Measurements from ENCODE around the gene NR6A1.

NR6A1 gene

DNA sequence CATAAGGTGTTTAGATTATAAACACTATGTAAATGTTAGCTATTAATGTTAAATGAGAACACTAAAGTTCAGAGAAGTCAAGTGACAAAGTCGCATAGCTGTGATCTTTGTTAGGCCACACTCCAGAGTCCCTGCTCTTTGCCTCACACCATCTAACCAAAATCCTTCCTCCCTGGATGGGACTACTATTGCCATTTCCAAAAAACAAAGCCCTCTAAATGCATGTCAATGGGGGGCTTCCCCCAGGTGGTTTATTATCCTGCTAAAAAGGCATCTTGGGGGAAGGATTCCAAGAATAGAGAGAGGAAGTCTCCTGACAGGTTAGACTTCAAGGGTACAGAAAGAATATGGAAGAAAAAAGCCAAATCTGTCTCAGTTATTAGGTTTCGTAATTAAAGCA, 10.4 kb downstream of the NR6A1 start:
- no peak for ATAC-seq
- TF ChIP-seq ZNF70 (CRISPR knock-in tag; IDR thresholded peaks at IDR 0.05): no peak
- TF ChIP-seq CSDC2 (CRISPR knock-in tag; IDR thresholded peaks at IDR 0.05): no peak
- no peak for TF ChIP-seq TOX (CRISPR knock-in tag; IDR thresholded peaks at IDR 0.05; ENCODE audit: borderline replicate concordance)

DNA sequence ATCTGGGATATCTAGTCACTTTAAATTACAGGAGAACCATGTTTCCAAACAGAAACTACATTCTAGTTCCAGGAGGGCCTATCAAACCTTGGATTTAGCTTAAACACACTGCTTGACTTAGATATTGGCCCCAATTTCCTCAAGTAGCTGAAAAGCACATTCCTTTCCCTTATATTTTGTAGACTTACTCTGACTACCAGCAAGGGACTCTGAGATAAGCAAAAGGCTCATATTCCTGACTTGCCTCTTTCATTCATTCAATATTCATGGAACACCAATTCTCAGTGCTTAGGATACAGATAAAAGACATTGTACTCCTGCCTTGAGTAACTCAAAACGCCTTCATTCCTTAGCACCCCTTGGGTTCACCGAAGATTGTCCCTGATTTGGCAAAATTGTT, 11.8 kb downstream of the NR6A1 start:
- no peak for ATAC-seq
- TF ChIP-seq ARNTL (CRISPR knock-in tag; IDR thresholded peaks at IDR 0.05; ENCODE audit: borderline replicate concordance, low read depth): no peak
- no peak for TF ChIP-seq ESRRG (CRISPR knock-in tag; IDR thresholded peaks at IDR 0.05)
- TF ChIP-seq, protein P1, sequence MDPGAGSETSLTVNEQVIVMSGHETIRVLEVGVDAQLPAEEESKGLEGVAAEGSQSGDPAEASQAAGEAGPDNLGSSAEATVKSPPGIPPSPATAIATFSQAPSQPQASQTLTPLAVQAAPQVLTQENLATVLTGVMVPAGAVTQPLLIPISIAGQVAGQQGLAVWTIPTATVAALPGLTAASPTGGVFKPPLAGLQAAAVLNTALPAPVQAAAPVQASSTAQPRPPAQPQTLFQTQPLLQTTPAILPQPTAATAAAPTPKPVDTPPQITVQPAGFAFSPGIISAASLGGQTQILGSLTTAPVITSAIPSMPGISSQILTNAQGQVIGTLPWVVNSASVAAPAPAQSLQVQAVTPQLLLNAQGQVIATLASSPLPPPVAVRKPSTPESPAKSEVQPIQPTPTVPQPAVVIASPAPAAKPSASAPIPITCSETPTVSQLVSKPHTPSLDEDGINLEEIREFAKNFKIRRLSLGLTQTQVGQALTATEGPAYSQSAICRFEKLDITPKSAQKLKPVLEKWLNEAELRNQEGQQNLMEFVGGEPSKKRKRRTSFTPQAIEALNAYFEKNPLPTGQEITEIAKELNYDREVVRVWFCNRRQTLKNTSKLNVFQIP (CRISPR knock-in tag; IDR thresholded peaks at IDR 0.05; ENCODE audit: borderline replicate concordance, low read depth): no peak
- no peak for TF ChIP-seq ZC3H10 (CRISPR knock-in tag; IDR thresholded peaks at IDR 0.05)
- TF ChIP-seq, protein P2, sequence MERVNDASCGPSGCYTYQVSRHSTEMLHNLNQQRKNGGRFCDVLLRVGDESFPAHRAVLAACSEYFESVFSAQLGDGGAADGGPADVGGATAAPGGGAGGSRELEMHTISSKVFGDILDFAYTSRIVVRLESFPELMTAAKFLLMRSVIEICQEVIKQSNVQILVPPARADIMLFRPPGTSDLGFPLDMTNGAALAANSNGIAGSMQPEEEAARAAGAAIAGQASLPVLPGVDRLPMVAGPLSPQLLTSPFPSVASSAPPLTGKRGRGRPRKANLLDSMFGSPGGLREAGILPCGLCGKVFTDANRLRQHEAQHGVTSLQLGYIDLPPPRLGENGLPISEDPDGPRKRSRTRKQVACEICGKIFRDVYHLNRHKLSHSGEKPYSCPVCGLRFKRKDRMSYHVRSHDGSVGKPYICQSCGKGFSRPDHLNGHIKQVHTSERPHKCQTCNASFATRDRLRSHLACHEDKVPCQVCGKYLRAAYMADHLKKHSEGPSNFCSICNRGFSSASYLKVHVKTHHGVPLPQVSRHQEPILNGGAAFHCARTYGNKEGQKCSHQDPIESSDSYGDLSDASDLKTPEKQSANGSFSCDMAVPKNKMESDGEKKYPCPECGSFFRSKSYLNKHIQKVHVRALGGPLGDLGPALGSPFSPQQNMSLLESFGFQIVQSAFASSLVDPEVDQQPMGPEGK (CRISPR knock-in tag; IDR thresholded peaks at IDR 0.05; ENCODE audit: borderline replicate concordance): no peak
- no peak for TF ChIP-seq ZNF565 (CRISPR knock-in tag; conservative IDR thresholded peaks at IDR 0.05; ENCODE audit: low read depth)
- no peak for TF ChIP-seq TCF4 (CRISPR knock-in tag; IDR thresholded peaks at IDR 0.05; ENCODE audit: borderline replicate concordance)
- TF ChIP-seq RARB (CRISPR knock-in tag; IDR thresholded peaks at IDR 0.05): no peak
- no peak for TF ChIP-seq ZNF70 (CRISPR knock-in tag; IDR thresholded peaks at IDR 0.05)
- TF ChIP-seq, protein P3, sequence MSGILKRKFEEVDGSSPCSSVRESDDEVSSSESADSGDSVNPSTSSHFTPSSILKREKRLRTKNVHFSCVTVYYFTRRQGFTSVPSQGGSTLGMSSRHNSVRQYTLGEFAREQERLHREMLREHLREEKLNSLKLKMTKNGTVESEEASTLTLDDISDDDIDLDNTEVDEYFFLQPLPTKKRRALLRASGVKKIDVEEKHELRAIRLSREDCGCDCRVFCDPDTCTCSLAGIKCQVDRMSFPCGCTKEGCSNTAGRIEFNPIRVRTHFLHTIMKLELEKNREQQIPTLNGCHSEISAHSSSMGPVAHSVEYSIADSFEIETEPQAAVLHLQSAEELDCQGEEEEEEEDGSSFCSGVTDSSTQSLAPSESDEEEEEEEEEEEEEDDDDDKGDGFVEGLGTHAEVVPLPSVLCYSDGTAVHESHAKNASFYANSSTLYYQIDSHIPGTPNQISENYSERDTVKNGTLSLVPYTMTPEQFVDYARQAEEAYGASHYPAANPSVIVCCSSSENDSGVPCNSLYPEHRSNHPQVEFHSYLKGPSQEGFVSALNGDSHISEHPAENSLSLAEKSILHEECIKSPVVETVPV (CRISPR knock-in tag; IDR thresholded peaks at IDR 0.05): no peak
- no peak for TF ChIP-seq GLIS3 (CRISPR knock-in tag; IDR thresholded peaks at IDR 0.05)

DNA sequence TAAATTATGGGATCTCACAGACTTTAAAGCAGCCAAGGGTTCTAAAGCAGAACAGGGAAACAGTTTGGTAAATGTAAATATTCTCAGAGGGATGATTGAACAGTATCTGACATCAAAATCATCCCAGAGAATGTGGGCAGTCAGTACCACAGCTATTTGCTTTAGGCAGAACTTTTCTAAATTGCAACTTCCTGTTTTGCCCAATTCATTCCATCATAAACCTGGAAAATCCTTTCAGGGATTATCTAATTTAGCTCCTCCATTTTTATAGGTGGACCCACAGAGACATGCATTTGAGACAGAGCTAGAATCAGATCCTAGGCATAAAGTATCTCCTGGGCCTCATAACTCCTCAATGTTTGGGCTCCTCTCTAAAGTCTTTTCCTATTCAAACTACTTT, 12.4 kb downstream of the NR6A1 start:
- peak; percentile 11; the same call in 1 of the 3 replicates for ATAC-seq
- TF ChIP-seq TOX (CRISPR knock-in tag; IDR thresholded peaks at IDR 0.05; ENCODE audit: borderline replicate concordance): no peak
- no peak for TF ChIP-seq ZNF565 (CRISPR knock-in tag; conservative IDR thresholded peaks at IDR 0.05; ENCODE audit: low read depth)
- TF ChIP-seq GLIS3 (CRISPR knock-in tag; IDR thresholded peaks at IDR 0.05): no peak
- no peak for TF ChIP-seq RARB (CRISPR knock-in tag; IDR thresholded peaks at IDR 0.05)
- TF ChIP-seq, protein P3 (CRISPR knock-in tag; IDR thresholded peaks at IDR 0.05): no peak
- TF ChIP-seq, protein P2 (CRISPR knock-in tag; IDR thresholded peaks at IDR 0.05; ENCODE audit: borderline replicate concordance): no peak
- TF ChIP-seq ZNF8 (CRISPR knock-in tag; IDR thresholded peaks at IDR 0.05): no peak
- no peak for TF ChIP-seq ZNF70 (CRISPR knock-in tag; IDR thresholded peaks at IDR 0.05)
- TF ChIP-seq SNAI2 (CRISPR knock-in tag; IDR thresholded peaks at IDR 0.05): no peak
- no peak for TF ChIP-seq ZFP30 (CRISPR knock-in tag; IDR thresholded peaks at IDR 0.05)
- TF ChIP-seq CSDC2 (CRISPR knock-in tag; IDR thresholded peaks at IDR 0.05): no peak
- TF ChIP-seq ZFP3 (CRISPR knock-in tag; IDR thresholded peaks at IDR 0.05): no peak
- TF ChIP-seq OSR1 (CRISPR knock-in tag; IDR thresholded peaks at IDR 0.05): no peak
- TF ChIP-seq PPARA (CRISPR knock-in tag; IDR thresholded peaks at IDR 0.05; ENCODE audit: borderline replicate concordance): no peak
- TF ChIP-seq, protein P1 (CRISPR knock-in tag; IDR thresholded peaks at IDR 0.05; ENCODE audit: borderline replicate concordance, low read depth): no peak
- no peak for TF ChIP-seq TCF4 (CRISPR knock-in tag; IDR thresholded peaks at IDR 0.05; ENCODE audit: borderline replicate concordance)
- TF ChIP-seq, protein P4, sequence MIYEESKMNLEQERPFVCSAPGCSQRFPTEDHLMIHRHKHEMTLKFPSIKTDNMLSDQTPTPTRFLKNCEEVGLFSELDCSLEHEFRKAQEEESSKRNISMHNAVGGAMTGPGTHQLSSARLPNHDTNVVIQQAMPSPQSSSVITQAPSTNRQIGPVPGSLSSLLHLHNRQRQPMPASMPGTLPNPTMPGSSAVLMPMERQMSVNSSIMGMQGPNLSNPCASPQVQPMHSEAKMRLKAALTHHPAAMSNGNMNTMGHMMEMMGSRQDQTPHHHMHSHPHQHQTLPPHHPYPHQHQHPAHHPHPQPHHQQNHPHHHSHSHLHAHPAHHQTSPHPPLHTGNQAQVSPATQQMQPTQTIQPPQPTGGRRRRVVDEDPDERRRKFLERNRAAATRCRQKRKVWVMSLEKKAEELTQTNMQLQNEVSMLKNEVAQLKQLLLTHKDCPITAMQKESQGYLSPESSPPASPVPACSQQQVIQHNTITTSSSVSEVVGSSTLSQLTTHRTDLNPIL (CRISPR knock-in tag; IDR thresholded peaks at IDR 0.05; ENCODE audit: low read depth): no peak
- no peak for TF ChIP-seq ESRRG (CRISPR knock-in tag; IDR thresholded peaks at IDR 0.05)
- no peak for TF ChIP-seq BACH2 (CRISPR knock-in tag; IDR thresholded peaks at IDR 0.05; ENCODE audit: borderline replicate concordance)

All from SK-N-SH treated with all-trans-retinoic acid at 6 μM for 48 hours (cell line).